Suppressor macrophage treated with lipopolysaccharide for 1 hour (primary cell): ENCODE measurements around the gene GRB7.

Source experiments
- DNase-seq, 3 donors: peaks; one replicate each; pipeline ENCODE4 v3.0.0-alpha.2; 2020 to 2022

GRB7 gene

GRCh38 chr17:39775031-39775430, 37.3 kb downstream of the GRB7 start:
- no peak for DNase-seq

DNA sequence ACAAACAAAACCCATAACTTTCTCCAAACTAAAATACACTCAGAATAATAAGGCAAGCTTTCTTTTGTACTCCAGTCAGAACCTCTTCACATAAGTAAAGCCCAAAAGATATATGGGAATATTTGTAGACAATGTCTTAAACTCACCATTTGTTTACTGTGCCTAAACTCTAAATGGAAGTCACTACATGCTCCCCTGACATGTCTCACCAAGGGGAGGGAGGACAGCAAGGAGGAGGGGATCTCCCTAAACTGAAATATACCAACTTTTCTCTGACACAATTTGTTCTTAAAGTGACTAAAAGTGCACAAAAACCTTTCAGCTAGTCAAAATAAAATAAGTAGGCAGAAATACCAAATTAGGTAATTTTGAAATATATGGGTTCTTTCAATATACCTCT, 38.5 kb downstream of the GRB7 start:
- no peak for DNase-seq

DNA sequence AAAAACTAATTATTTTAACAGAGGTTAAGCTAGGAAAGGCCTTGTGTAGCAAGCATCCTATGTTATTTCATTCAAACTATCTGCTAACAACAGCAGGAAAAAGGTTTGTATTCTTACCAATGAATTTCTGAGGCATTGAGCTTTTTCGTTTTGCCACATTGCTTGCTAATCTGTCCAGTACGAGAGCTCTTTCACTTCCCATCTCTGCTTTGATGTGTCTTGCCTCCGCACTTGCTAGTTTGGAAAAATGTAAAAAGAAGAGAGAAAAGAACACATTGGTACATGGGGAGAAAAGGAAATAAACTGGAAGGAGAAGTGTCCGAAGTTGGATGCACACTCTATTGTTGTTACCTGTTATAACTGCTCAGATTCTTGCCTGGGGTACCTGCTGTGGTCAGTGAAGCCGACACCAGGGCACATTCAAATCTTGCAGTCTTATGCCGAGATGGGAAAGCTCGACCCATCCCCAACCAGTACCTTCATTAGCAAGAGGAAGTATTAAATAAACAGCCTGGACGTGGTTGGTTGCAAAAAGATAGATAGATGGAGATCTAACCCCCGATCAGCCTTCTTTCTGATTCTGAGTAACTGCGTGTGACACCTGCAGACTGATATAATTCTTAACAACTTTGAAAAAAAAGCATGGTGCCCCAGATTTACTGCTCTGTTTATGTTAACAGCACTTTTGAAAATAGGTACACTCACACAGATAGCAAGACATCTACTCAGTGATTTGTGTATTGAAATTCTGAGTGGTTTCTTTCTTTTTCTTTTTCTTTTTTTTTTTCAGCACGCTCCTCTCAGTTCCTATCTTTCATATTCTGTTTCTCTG, 40.0 kb downstream of the GRB7 start:
- no peak for DNase-seq

- no peak for DNase-seq
Observed at GRCh38 chr17:39781031-39781860, 43.5 kb downstream of the GRB7 start.

GRCh38 chr17:39781861-39782213, 44.1 kb downstream of the GRB7 start:
- DNase-seq = no peak

GRCh38 chr17:39782481-39782880, 44.7 kb downstream of the GRB7 start:
- no peak for DNase-seq

DNA sequence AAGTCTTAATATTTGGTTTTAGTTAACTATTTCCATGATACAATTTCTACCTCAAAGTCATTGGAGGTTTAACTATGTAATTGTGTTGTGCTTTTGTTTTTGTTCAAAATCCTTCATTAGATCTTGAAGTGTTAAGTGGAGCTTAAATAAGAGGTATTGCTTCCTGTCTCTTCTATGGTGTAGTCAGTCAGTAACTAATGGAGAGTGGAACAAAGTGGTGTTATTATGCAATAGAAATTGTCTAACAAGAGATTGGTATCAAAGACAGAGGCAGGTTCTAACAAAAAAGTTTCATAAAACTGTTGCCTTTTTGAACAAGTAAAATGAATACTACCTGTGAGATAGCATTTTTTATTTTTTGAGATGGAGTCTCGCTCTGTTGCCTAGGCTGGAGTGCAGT, 45.2 kb downstream of the GRB7 start:
- DNase-seq = no peak

- no peak for DNase-seq
Observed at GRCh38 chr17:39787041-39787440, 49.3 kb downstream of the GRB7 start.

DNA sequence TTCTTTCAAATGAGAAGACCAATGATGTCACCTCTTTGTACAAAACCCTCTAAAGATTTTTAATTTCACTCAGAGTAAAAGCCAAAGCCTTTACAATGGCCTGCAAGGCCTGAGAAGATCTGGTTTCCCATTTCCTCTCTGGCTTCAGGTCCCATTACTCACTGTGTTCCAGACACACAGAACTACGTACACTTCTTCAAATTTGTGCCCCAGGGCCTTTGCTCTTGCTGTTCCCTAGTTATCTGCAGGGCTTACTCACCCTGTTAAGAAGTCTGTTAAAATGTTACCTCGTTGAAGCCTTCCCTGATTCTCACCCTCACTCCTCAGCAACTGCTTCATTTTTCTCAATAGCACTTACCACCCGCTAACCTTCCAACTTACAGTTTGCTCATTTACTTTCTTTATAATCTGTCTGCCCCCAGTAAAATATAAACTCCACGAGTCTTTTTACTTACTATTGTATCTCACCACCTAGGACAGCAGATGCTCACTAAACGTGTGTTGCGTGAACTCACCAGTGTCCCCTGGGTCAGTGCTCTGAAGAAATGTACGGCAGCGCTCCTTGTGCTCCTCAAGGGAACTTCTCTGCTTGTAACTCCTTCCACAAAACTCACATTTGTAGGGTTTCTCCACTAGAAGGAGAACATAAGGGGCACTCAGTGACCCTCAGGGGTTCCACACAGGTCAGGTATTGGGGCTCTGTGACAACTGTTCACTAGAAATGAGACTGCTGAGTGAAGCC, 50.2 kb downstream of the GRB7 start:
- no peak for DNase-seq

- DNase-seq = no peak
Observed at GRCh38 chr17:39791111-39791992, 53.6 kb downstream of the GRB7 start.

DNA sequence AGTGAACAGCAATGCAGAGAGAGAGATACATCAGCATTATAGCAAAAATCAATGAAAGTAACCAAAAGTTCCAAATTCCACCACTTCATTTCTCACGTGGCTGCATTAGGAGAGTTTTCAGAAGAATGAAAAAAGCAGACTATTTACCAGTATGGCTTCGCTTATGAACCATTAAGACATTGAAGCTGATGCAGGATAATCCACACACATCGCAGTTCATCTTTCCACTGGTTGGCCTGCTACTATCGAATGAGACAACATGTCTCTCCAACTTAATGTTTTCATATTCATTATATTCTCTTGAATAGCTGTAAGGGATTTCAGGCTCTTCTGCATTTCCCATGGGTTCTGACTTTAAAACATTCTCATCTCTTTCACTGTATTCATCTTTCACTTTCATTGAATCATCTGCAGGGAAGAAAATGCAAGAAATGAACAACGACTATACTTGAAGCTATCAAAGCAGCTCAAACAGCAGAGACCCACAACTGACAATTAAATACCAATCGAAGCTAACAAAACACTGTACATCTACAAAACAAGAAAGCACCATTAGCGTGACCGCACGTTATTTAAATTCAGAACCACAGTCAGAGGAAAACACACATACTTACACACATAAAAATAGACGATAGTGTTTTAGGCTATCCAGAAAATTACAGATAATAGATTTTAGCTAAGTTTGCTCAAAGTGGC, 54.9 kb downstream of the GRB7 start:
- no peak for DNase-seq

GRCh38 chr17:39793301-39793872, 55.6 kb downstream of the GRB7 start:
- no peak for DNase-seq

GRCh38 chr17:39794249-39794970, 56.7 kb downstream of the GRB7 start:
- no peak for DNase-seq
